Endothelial cell of umbilical vein (primary cell): ENCODE data around the gene CMSS1. TPM values are rescaled to one million over a fixed set of nuclear protein-coding genes. Genes with fewer than 3 reads are reported as not detected.

ENCODE experiments used
- BruUV-seq: library from RNA; stranded (reverse); fragments of 400-500 nt; replicated peaks from 2 replicates; lab custom pipeline; 2021; lab: Mats Ljungman, UMichigan
- CTCF ChIA-PET: fragments of 300-600, 350-600 bp; sonication (Branson Sonifier 250); formaldehyde crosslinking; loops from one replicate; lab custom pipeline; 2021; ENCODE audit warnings: antibody characterized with exemption, inconsistent platforms; lab: Charles Lee
- POLR2A ChIA-PET: fragments of 300-600, 350-600 bp; sonication (Branson Sonifier 250); formaldehyde crosslinking; loops from one replicate; lab custom pipeline; 2021; ENCODE audit warnings: antibody characterized with exemption, inconsistent platforms; lab: Charles Lee
- DNase-seq: peaks from one replicate; pipeline ENCODE4 v3.0.0-alpha.2; 2011; ENCODE audit warnings: low read depth, low spot score
- FAIRE-seq: peaks from 2 replicates; lab custom pipeline; 2011; peaks lifted over from hg19 to GRCh38; lab: Jason Lieb, UNC
- H2AFZ ChIP-seq: 2 replicates; pipeline ENCODE4 v1.6.0; 2012; ENCODE audit warnings: low read depth, low read length, control low read depth, inconsistent platforms
- H3K27ac ChIP-seq: 2 replicates; pipeline ENCODE4 v1.5.1; 2011; ENCODE audit warnings: low read depth, mild to moderate bottlenecking, control low read depth, low read length, moderate library complexity; ENCODE audit not compliant: insufficient read depth
- H3K27me3 ChIP-seq, 2 experiments: 2 replicates each; pipeline versions ENCODE4 v1.6.0 to v1.6.1; 2011; ENCODE audit warnings: low read length in 2 of 2, mixed read lengths in 1 of 2; ENCODE audit not compliant: control insufficient read depth in 2 of 2, insufficient read depth in 2 of 2
- H3K36me3 ChIP-seq, 2 experiments: 2 replicates in 1 of 2; 3 replicates in 1 of 2; pipeline ENCODE4 v1.5.1; 2011; ENCODE audit warnings: low read length in 2 of 2, mild to moderate bottlenecking in 1 of 2, moderate library complexity in 1 of 2; ENCODE audit not compliant: control insufficient read depth in 2 of 2, insufficient read depth in 2 of 2; ENCODE audit errors: extremely low read depth in 1 of 2
- H3K4me1 ChIP-seq: 3 replicates; pipeline ENCODE4 v1.5.1; 2011; ENCODE audit warnings: mild to moderate bottlenecking, low read length; ENCODE audit not compliant: control insufficient read depth, insufficient read depth; ENCODE audit errors: extremely low read depth
- H3K4me2 ChIP-seq: 2 replicates; pipeline ENCODE4 v1.6.1; 2011; ENCODE audit warnings: low read length, control low read depth, mixed read lengths; ENCODE audit not compliant: insufficient read depth
- H3K4me3 ChIP-seq, 3 experiments: fragments of 200-600 bp in 1 of 3; sonication (generic), shearing (Covaris generic) in 1 of 3; replicated peaks in 1 of 3; 2 replicates each; pipeline ENCODE4 v1.5.1; 2011 to 2016; ENCODE audit warnings: control low read depth in 3 of 3, low read length in 3 of 3, mild to moderate bottlenecking in 2 of 3, inconsistent platforms in 1 of 3, low read depth in 1 of 3, moderate library complexity in 1 of 3; ENCODE audit not compliant: insufficient read depth in 1 of 3
- H3K79me2 ChIP-seq: 2 replicates; pipeline ENCODE4 v1.6.0; 2012; ENCODE audit warnings: low read length, inconsistent platforms; ENCODE audit not compliant: control insufficient read depth, insufficient read depth
- H3K9ac ChIP-seq: replicated peaks from 2 replicates; pipeline ENCODE3; 2011; ENCODE audit warnings: low read length, control low read depth; ENCODE audit not compliant: insufficient read depth; ENCODE audit errors: extremely low read depth
- H3K9me1 ChIP-seq: replicated peaks from 3 replicates; pipeline ENCODE4 v1.6.0; 2011; ENCODE audit warnings: mild to moderate bottlenecking, low read length; ENCODE audit not compliant: control insufficient read depth, insufficient read depth; ENCODE audit errors: extremely low read depth
- H3K9me3 ChIP-seq: replicated peaks from 2 replicates; pipeline ENCODE4 v1.5.1; 2012; ENCODE audit warnings: low read length, inconsistent platforms; ENCODE audit not compliant: control insufficient read depth, insufficient read depth
- H4K20me1 ChIP-seq: replicated peaks from 2 replicates; pipeline ENCODE3; 2011; ENCODE audit warnings: mild to moderate bottlenecking, low read length; ENCODE audit not compliant: control insufficient read depth, insufficient read depth; ENCODE audit errors: extremely low read depth
- CTCF ChIP-seq, 2 donors: IDR thresholded peaks; 1 replicate in 1 of 2; 2 replicates in 1 of 2; pipeline ENCODE4 v1.5.1; 2011; ENCODE audit warnings: low read length in 2 of 2, mild to moderate bottlenecking in 2 of 2, moderate library complexity in 2 of 2, control low read depth in 1 of 2, inconsistent platforms in 1 of 2, low read depth in 1 of 2; ENCODE audit not compliant: insufficient read depth in 1 of 2; ENCODE audit errors: extremely low read depth in 1 of 2
- EZH2 ChIP-seq: IDR thresholded peaks from 2 replicates; pipeline ENCODE4 v1.6.1; 2012; ENCODE audit warnings: borderline replicate concordance, low read depth, mild to moderate bottlenecking, moderate library complexity, low read length, inconsistent platforms; ENCODE audit not compliant: severe bottlenecking
- FOS ChIP-seq: IDR thresholded peaks from 2 replicates; pipeline ENCODE4 v1.6.1; 2011; ENCODE audit warnings: mild to moderate bottlenecking, low read length, moderate library complexity, borderline replicate concordance; ENCODE audit not compliant: insufficient read depth
- GATA2 ChIP-seq: IDR thresholded peaks from 2 replicates; pipeline ENCODE4 v1.7.0; 2011; ENCODE audit warnings: low read depth, mild to moderate bottlenecking, moderate library complexity, mixed read lengths, low read length; ENCODE audit not compliant: insufficient read length, insufficient read depth
- JUN ChIP-seq: IDR thresholded peaks from 2 replicates; pipeline ENCODE4 v1.6.1; 2011; ENCODE audit warnings: borderline replicate concordance, low read depth; ENCODE audit not compliant: insufficient read length, insufficient read depth
- MAX ChIP-seq: IDR thresholded peaks from 2 replicates; pipeline ENCODE4 v1.6.1; 2011; ENCODE audit not compliant: insufficient read depth, insufficient read length
- MYC ChIP-seq: IDR thresholded peaks from one replicate; pipeline ENCODE4 v1.6.1; 2011; ENCODE audit warnings: mild to moderate bottlenecking, low read depth, low read length
- POLR2A ChIP-seq: IDR thresholded peaks from 2 replicates; pipeline ENCODE4 v1.6.1; 2012; ENCODE audit warnings: low read depth, mild to moderate bottlenecking, control low read depth, low read length
- POLR2AphosphoS5 ChIP-seq: IDR thresholded peaks from 2 replicates; pipeline ENCODE4 v1.6.1; 2012; ENCODE audit warnings: low read depth, mild to moderate bottlenecking, control low read depth, low read length, moderate library complexity; ENCODE audit not compliant: insufficient read depth
- dilution Hi-C: fragments of 300-500 bp; cut with MboI; formaldehyde crosslinking; loops from one replicate; pipeline ENCODE4 v1.15.0; 2019; ENCODE audit warnings: low sequenced_read_pairs; ENCODE audit not compliant: extremely low pct_ligation_motif_present
- intact Hi-C: fragments of 100-400 bp; cut with micrococcal nuclease; formaldehyde crosslinking; loops from one replicate; pipeline ENCODE4 v1.10.0; 2022
- polyA plus RNA-seq, 4 experiments: library from polyadenylated mRNA; depleted of rRNA in 3 of 4; stranded (reverse) in 3 of 4; unstranded in 1 of 4; fragments of >200 nt; gene quantifications; 2 replicates each; pipeline versions ENCODE4 v1.2.1 to v1.2.3, GENCODE V29; 2011 to 2012; ENCODE audit warnings: missing spikeins in 1 of 4
- total RNA-seq: library from RNA; stranded (reverse); gene quantifications from 2 replicates; pipeline ENCODE4 v1.2.3, GENCODE V29; 2021

CMSS1 gene
- total and polyA plus RNA-seq, 2 donors (not counting 3 experiments of a cell fraction or from before 2014, with no cell fraction given) = 9.7 to 60.6 TPM

GRCh38 chr3:100171211-100171914 lies 353.7 kb downstream of the CMSS1 start:
- Histone ChIP-seq H3K9me1 (no peaks in the 10 kb centered on the region), H3K27me3 (no peaks in the 10 kb centered on the region), H4K20me1 (no peaks in the 10 kb centered on the region), H3K79me2 (no peaks in the 10 kb centered on the region), H3K27ac (no peak overlapping the region), H3K4me2 (no peak overlapping the region), H3K4me1 (peaks cover 12% of the 10 kb centered on the region), H3K4me3 (no peak overlapping the region), H3K9ac (no peak overlapping the region), H2AFZ (no peak overlapping the region), H3K36me3 (peaks cover 0 to 2% of the 10 kb centered on the region in 2 experiments), H3K9me3 (no peaks in the 10 kb centered on the region)
- intact Hi-C loops (no loop called here), dilution Hi-C loops (no loop called here)
- CTCF ChIA-PET = interaction anchor here (0.6 to 2.4 kb wide), 5 partner anchors 10 to 622 kb away, joined by 3 to 7 read pairs (median 4); no protein-coding TSS in a partner anchor
- TF ChIP-seq EZH2 (no peak), GATA2 (no peak), JUN (no peak)
- BruUV-seq = no TSS peak
- FAIRE-seq = no peak
- POLR2A ChIA-PET = no interaction called here
- no peak for DNase-seq

GRCh38 chr3:100173961-100174360 lies 356.3 kb downstream of the CMSS1 start:
- dilution Hi-C loops = no loop called here
- Histone ChIP-seq H3K79me2 (no peaks in the 10 kb centered on the region), H3K9me3 (no peaks in the 10 kb centered on the region), H3K27me3 (no peaks in the 10 kb centered on the region), H2AFZ (no peak overlapping the region), H3K9me1 (no peaks in the 10 kb centered on the region), H3K9ac (no peak overlapping the region), H4K20me1 (no peaks in the 10 kb centered on the region), H3K4me1 (peaks cover 11% of the 10 kb centered on the region), H3K27ac (no peak overlapping the region), H3K4me2 (no peak overlapping the region), H3K4me3 (no peak overlapping the region), H3K36me3 (peaks cover 2 to 4% of the 10 kb centered on the region in 2 experiments)
- intact Hi-C loops = no loop called here
- FAIRE-seq (no peak), DNase-seq (no peak)
- TF ChIP-seq MYC (no peak), POLR2AphosphoS5 (no peak), POLR2A (no peak), JUN (no peak), MAX (no peak), GATA2 (no peak), FOS (no peak), CTCF (IDR thresholded peaks at IDR 0.05; ENCODE audit: extremely low read depth in 1 of 2, insufficient read depth in 1 of 2, low read depth in 1 of 2, low read length in 2 of 2) (no peak), EZH2 (no peak)
- ChIA-PET CTCF (interaction anchor here (0.9 to 3.0 kb wide), 4 partner anchors 13 to 330 kb away, joined by 3 to 12 read pairs (median 5); no protein-coding TSS in a partner anchor), POLR2A (no interaction called here)
- BruUV-seq = no TSS peak
